ENCODE data around the gene MUCL1.

MUCL1 gene

DNA sequence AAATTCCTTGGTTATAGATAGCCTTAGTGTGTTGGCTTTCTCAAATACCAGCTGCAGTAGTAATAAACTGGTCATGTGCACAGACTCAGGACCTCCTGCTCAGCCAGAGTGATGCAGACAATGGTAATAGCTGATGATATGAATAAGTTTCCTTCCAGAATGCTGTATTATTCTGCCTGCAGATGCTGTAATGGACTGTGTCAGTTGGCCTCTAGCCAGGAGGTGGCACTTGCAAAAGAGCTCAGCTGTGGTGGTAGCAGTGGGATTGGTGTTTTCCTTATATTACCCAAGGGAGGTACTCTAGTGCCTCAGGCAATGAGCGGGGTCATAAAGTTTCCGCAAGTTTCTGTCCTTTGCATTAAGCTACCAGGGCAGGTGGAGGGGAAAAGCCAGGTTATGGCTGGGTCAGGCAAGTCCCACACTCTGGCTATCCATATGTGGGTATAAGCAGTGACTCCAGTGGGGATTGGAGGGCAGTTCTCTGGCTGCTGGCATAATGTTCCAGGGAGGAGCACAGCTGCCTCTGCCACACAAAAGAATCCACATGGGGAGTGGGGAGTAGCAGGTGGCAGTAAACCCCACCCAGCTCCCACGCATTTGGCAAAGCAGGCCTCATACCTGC lies 14.0 kb upstream of the MUCL1 start:
- no peak overlapping the region for H3K4me3 ChIP-seq (ENCODE audit: control insufficient read depth, low read depth, low read length)
- DNase-seq (ENCODE audit: low read depth): no peak
- TF ChIP-seq, protein P1, sequence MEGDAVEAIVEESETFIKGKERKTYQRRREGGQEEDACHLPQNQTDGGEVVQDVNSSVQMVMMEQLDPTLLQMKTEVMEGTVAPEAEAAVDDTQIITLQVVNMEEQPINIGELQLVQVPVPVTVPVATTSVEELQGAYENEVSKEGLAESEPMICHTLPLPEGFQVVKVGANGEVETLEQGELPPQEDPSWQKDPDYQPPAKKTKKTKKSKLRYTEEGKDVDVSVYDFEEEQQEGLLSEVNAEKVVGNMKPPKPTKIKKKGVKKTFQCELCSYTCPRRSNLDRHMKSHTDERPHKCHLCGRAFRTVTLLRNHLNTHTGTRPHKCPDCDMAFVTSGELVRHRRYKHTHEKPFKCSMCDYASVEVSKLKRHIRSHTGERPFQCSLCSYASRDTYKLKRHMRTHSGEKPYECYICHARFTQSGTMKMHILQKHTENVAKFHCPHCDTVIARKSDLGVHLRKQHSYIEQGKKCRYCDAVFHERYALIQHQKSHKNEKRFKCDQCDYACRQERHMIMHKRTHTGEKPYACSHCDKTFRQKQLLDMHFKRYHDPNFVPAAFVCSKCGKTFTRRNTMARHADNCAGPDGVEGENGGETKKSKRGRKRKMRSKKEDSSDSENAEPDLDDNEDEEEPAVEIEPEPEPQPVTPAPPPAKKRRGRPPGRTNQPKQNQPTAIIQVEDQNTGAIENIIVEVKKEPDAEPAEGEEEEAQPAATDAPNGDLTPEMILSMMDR (IDR thresholded peaks at IDR 0.05; ENCODE audit: control insufficient read depth, insufficient read depth, low read depth, low read length, missing control alignments): no peak

DNA sequence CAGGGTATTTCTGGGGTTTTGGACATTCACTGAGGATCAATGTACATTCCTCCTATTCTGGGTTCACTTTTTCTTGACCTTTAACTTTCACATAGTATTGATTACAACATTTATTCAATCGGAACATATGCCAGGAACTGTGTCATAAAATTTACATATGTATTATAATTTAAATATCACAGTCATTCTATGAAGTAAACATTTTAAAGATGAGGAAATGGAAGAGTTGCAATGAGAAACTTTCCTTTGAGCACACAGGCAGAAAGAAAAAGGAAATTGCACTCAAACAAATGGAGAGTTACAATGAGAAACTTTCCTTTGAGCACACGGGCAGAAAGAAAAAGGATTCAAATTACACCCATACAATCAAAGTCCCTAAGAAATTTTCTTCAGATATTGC lies 3.1 kb downstream of the MUCL1 start:
- H3K4me3 ChIP-seq (ENCODE audit: control insufficient read depth, low read depth, low read length): no peak overlapping the region
- no peak for DNase-seq (ENCODE audit: low read depth)
- TF ChIP-seq, protein P1 (IDR thresholded peaks at IDR 0.05; ENCODE audit: control insufficient read depth, insufficient read depth, low read depth, low read length, missing control alignments): no peak

DNA sequence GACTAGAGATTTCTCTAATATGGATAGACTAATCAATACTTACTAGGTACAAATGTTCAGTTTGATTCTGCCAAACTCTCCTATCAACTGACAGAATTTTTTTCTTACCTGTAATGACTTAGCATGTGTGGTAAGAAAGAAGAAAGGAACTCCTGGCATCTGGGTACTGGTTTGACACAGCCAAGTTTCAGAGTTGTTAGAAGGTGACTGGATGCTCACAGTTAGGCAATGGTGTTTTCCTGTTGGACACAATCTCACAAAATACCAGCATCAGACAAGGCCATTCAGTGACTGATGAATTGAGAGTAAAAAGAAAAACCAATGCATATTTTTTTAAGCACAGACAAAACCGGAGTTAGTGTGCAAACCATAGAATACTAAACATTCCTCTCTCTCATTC lies 4.2 kb downstream of the MUCL1 start:
- DNase-seq (ENCODE audit: low read depth): no peak
- TF ChIP-seq, protein P1 (IDR thresholded peaks at IDR 0.05; ENCODE audit: control insufficient read depth, insufficient read depth, low read depth, low read length, missing control alignments): no peak
- H3K4me3 ChIP-seq (ENCODE audit: control insufficient read depth, low read depth, low read length): no peak overlapping the region

DNA sequence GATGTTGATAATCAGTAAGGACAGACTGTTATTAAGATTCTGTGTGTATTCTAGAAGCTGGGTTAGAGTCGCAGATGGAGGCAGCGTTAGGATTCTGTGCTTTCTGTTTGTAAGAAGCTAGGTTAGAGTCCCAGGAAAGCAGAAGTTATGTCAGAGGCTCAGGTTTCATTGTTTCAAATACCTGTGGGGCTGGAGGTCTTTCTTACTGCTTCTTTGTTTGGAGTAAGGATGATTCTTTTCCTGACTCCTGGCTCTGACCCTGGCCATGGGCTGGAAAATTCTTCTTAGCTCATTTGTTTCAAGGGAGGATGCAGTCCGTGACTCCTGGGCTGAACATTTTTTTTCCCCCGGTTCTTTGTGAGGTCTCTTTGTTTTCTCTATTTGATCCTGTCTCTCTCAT lies 5.2 kb downstream of the MUCL1 start:
- TF ChIP-seq, protein P1 (IDR thresholded peaks at IDR 0.05; ENCODE audit: control insufficient read depth, insufficient read depth, low read depth, low read length, missing control alignments): no peak
- no peak for DNase-seq (ENCODE audit: low read depth)
- H3K4me3 ChIP-seq (ENCODE audit: control insufficient read depth, low read depth, low read length): no peak overlapping the region

DNA sequence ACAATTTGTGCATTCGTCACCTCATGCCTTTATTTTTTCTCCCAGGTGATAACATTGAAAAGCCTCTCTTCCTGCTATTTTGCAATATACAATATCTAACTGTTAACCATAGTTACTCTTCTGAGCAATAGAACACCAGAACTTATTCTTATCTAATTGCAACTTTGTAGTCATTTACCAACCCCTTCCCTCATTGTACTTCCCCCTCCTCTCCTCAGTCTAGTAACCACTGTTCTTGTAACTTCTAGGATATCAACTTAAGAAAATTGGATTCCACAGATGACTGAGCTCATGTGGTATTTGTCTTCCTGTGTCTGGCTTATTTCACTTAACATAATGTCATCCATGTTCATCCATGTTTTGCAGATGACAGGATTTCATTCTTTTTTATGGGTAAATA lies 7.6 kb downstream of the MUCL1 start:
- no peak for DNase-seq (ENCODE audit: low read depth)
- H3K4me3 ChIP-seq (ENCODE audit: control insufficient read depth, low read depth, low read length): no peak overlapping the region
- TF ChIP-seq, protein P1 (IDR thresholded peaks at IDR 0.05; ENCODE audit: control insufficient read depth, insufficient read depth, low read depth, low read length, missing control alignments): no peak

DNA sequence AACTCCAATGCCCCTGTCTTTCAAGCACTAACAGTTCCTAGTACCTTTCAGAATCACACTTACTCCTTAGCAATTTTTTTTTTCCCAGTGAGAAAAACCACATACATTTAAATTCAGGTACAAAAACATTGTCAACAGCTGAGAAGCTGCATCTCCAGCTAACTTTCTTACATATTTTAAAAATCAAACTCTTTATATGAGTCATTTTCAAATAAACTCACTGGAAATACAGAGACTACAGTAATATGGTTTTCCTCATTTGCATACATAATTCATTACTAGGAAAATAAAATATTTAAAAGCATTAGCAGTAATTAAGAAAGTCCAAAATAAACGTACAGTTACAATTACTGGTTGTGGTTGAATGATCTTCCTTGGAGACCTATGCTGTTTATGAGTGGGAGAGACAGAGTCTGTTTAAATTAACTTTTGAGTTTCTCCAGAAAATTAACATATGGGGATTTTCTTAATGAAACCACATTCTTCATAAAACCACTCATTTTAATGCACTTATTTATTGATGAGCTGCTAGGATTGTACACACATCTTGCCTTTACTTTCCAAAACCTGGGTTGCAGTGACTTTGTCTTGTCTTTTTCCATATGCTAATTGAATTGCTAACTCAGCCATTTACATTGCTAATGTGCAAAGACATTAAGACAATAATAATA lies 9.8 kb downstream of the MUCL1 start:
- DNase-seq (ENCODE audit: low read depth): no peak
- TF ChIP-seq, protein P1 (IDR thresholded peaks at IDR 0.05; ENCODE audit: control insufficient read depth, insufficient read depth, low read depth, low read length, missing control alignments): no peak

More for the DNA sequence above, 9.8 kb downstream of the MUCL1 start:
- no peak overlapping the region for H3K4me3 ChIP-seq (ENCODE audit: control insufficient read depth, low read depth, low read length)

Measured in AG09309 (cell line).